Erythroblast (primary cell): ENCODE data around the gene NOS1AP.

Source experiments
- GATA1 ChIP-seq: IDR thresholded peaks from 2 replicates; pipeline ENCODE4 v1.6.1; 2011; ENCODE audit warnings: low read depth, mild to moderate bottlenecking, control low read depth, low read length, moderate library complexity
- POLR2A ChIP-seq: IDR thresholded peaks from 2 replicates; pipeline ENCODE4 v1.6.1; 2011; ENCODE audit warnings: mild to moderate bottlenecking, low read length

DNA sequence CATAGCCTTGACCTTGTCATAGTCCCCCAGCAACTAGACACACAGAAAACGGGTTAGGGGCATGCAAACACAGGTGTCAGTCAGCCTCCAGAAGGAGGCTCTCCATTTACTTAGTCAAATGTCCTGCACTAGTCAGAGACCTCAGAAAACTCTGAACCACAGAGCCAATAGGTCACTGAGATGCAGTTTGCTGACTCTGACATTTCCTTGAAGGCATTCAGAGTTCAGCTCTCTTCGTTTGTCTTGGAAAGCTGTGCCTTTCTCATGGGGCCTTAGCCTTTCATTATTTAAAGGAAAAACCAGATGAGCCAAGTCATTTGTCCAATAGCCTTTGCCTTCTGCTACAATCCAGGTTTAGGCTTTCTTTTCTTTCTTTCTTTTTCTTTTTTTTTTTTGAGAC is 49.3 kb upstream of the NOS1AP start:
- no peak for TF ChIP-seq POLR2A
- TF ChIP-seq GATA1 = no peak
